ENCODE data around the gene G3BP2. TPM values are rescaled to one million over a fixed set of nuclear protein-coding genes. Genes with fewer than 3 reads are reported as not detected.

G3BP2 gene
- total and polyA plus RNA-seq, 2 experiments from 2014 or later = 86.0 to 176 TPM

DNA sequence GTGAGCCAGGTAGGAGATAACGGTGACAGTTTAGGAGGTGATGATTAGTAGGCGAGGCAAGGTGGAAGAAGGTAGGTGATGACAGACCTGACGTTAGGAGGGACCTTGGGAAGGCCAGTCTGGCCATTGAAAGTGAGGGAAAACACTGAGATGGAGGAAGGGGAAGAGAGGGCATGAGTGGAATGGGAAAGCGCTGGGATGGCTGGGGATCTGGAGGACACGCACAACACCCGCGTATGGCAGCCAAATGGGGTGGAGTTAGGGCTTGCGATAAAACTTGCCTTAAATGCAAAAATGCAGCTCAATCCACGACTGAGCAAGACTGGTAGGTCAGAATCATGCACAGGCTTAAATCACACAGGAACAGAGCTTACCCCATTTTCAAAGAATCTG is 42.3 kb downstream of the G3BP2 start:
- no peaks in the 10 kb centered on the region for H3K9me2 ChIP-seq (replicated peaks; ENCODE audit: insufficient read depth)
- no peaks in the 10 kb centered on the region for H3K27me3 ChIP-seq
- TF ChIP-seq EZH2 (IDR thresholded peaks at IDR 0.05; ENCODE audit: borderline replicate concordance) (no peak), EZH2phosphoT487 (IDR thresholded peaks at IDR 0.05; ENCODE audit: low read depth, severe bottlenecking, unreplicated experiment) (no peak)
- TF ChIP-seq, protein P1, sequence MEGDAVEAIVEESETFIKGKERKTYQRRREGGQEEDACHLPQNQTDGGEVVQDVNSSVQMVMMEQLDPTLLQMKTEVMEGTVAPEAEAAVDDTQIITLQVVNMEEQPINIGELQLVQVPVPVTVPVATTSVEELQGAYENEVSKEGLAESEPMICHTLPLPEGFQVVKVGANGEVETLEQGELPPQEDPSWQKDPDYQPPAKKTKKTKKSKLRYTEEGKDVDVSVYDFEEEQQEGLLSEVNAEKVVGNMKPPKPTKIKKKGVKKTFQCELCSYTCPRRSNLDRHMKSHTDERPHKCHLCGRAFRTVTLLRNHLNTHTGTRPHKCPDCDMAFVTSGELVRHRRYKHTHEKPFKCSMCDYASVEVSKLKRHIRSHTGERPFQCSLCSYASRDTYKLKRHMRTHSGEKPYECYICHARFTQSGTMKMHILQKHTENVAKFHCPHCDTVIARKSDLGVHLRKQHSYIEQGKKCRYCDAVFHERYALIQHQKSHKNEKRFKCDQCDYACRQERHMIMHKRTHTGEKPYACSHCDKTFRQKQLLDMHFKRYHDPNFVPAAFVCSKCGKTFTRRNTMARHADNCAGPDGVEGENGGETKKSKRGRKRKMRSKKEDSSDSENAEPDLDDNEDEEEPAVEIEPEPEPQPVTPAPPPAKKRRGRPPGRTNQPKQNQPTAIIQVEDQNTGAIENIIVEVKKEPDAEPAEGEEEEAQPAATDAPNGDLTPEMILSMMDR (IDR thresholded peaks at IDR 0.05; ENCODE audit: poor library complexity) = no peak
- H2AFZ ChIP-seq = peak overlapping the region; percentile 82
- WGBS (ENCODE audit: low lambda C conversion rate, missing lambda C conversion rate) = 38% methylated on average over 9 of the region's 9 CpGs
- no peak for DNase-seq (ENCODE audit: low spot score)
- H3K4me2 ChIP-seq = peak overlapping the region; percentile 92
- no peaks in the 10 kb centered on the region for H3K79me2 ChIP-seq
- H3K9me3 ChIP-seq (ENCODE audit: low read depth) = no peaks in the 10 kb centered on the region
- H4K20me1 ChIP-seq (ENCODE audit: insufficient read depth, poor library complexity, severe bottlenecking) = no peaks in the 10 kb centered on the region
- H3K4me3 ChIP-seq = peak overlapping the region; percentile 61
- H3K4me1 ChIP-seq (ENCODE audit: insufficient read depth) = no peaks in the 10 kb centered on the region
- no peaks in the 10 kb centered on the region for H3K36me3 ChIP-seq (replicated peaks; ENCODE audit: insufficient read depth, low read depth)
- no peak overlapping the region for H3K27ac ChIP-seq

DNA sequence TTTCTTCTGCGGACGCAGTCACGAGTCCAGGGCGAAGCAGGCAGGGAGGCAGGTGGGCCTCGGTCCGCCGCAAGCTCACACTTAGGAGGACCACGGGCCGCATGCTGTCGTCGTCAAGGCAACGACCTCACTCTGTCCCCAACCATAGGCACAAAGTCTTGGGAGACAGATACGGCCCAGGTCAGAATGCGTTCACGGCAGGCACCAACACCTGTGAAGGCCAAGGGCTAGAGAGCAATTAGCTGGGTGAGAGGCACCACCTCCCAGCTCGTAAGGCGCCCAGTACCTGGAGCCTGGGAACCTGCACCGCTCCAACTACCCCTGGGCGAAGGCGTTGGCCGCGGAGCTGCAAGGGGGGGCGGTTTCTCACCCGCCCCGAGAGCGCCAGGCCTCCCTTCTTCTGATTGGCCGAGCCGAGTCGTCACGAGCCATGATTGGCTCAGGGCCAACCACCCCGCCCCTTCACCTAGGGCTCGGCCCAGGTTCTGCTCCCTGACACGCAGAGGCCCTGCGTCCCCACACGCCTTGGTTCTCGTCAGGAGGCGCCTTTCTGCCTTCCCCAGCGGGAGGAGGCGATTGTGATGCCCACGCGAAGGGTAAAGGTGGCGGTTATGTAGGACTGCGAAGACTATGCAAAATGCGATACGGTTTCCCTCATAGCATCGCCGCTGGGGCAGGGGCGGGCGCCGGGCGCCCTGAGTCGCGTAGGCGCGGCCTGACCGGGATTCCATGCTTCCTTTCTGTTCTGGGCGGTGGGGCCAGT is 42.9 kb downstream of the G3BP2 start, which contains the start of gene CDKL2:
Gene CDKL2 (minus strand): TSS at position 355 of the 763 bp plus-strand sequence. CDS start 4,540 bp downstream, outside the sequence.
- Histone ChIP-seq H3K27ac (no peak within 1 kb of the TSS), H3K27me3 (no peaks in the 10 kb centered on the region), H3K4me1 (ENCODE audit: insufficient read depth) (no peaks in the 10 kb centered on the region), H4K20me1 (ENCODE audit: insufficient read depth, poor library complexity, severe bottlenecking) (no peaks in the 10 kb centered on the region), H3K36me3 (replicated peaks; ENCODE audit: insufficient read depth, low read depth) (no peaks in the 10 kb centered on the region), H2AFZ (peak within 1 kb of the TSS; percentile 82), H3K4me3 (peak within 1 kb of the TSS; percentile 61), H3K9me2 (replicated peaks; ENCODE audit: insufficient read depth) (no peaks in the 10 kb centered on the region), H3K79me2 (no peaks in the 10 kb centered on the region), H3K4me2 (peak within 1 kb of the TSS; percentile 92), H3K9me3 (ENCODE audit: low read depth) (no peaks in the 10 kb centered on the region)
- TF ChIP-seq EZH2phosphoT487 (IDR thresholded peaks at IDR 0.05; ENCODE audit: low read depth, severe bottlenecking, unreplicated experiment) = no peak
- TF ChIP-seq EZH2 (IDR thresholded peaks at IDR 0.05; ENCODE audit: borderline replicate concordance) = no peak
- TF ChIP-seq, protein P1 (IDR thresholded peaks at IDR 0.05; ENCODE audit: poor library complexity) = no peak
- 1% methylated on average over 57 of the region's 57 CpGs for WGBS (ENCODE audit: low lambda C conversion rate, missing lambda C conversion rate)
- DNase-seq (ENCODE audit: low spot score) = peak; percentile 94

DNA sequence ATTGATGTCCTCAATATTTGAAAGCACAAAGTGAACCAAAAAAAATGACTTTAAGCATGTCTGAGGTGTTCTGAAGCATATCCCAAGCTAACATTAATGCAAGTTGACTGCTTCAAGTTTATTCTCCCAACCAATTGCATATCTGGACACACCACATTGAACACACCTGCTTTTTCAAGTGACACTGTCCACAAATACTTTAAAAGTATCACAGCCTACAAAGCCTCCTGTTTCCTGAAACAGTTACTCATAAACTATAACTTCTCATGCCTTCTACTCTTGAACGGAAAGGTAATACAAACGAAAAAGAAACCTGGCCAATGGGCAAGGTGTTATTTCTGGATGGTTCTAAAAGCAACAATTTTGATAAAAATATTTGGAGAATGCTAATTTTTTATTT is 44.0 kb downstream of the G3BP2 start:
- H3K4me3 ChIP-seq = no peak overlapping the region

More for the DNA sequence above, 44.0 kb downstream of the G3BP2 start:
- no peaks in the 10 kb centered on the region for H3K36me3 ChIP-seq (replicated peaks; ENCODE audit: insufficient read depth, low read depth)
- DNase-seq (ENCODE audit: low spot score) = no peak
- no peaks in the 10 kb centered on the region for H3K79me2 ChIP-seq
- H2AFZ ChIP-seq = no peak overlapping the region
- H3K9me3 ChIP-seq (ENCODE audit: low read depth) = no peaks in the 10 kb centered on the region
- H3K4me2 ChIP-seq = peak overlapping the region; percentile 92
- H3K27ac ChIP-seq = no peak overlapping the region
- TF ChIP-seq, protein P1 (IDR thresholded peaks at IDR 0.05; ENCODE audit: poor library complexity) = no peak
- TF ChIP-seq EZH2phosphoT487 (IDR thresholded peaks at IDR 0.05; ENCODE audit: low read depth, severe bottlenecking, unreplicated experiment) = no peak
- TF ChIP-seq EZH2 (IDR thresholded peaks at IDR 0.05; ENCODE audit: borderline replicate concordance) = no peak
- H3K4me1 ChIP-seq (ENCODE audit: insufficient read depth) = no peaks in the 10 kb centered on the region
- WGBS (ENCODE audit: low lambda C conversion rate, missing lambda C conversion rate) = 85% methylated on average over 2 of the region's 2 CpGs
- no peaks in the 10 kb centered on the region for H3K27me3 ChIP-seq
- H3K9me2 ChIP-seq (replicated peaks; ENCODE audit: insufficient read depth) = no peaks in the 10 kb centered on the region
- no peaks in the 10 kb centered on the region for H4K20me1 ChIP-seq (ENCODE audit: insufficient read depth, poor library complexity, severe bottlenecking)
